HG02870 (cell line): Measurements from ENCODE around the gene ZNF292.

Source experiments
- ATAC-seq: cut with Tn5 transposase; IDR thresholded peaks from one replicate; pipeline ENCODE4 v1.9.1; 2021; ENCODE audit warnings: mild to moderate bottlenecking, moderate library complexity; ENCODE audit not compliant: unreplicated experiment

The ZNF292 gene

DNA sequence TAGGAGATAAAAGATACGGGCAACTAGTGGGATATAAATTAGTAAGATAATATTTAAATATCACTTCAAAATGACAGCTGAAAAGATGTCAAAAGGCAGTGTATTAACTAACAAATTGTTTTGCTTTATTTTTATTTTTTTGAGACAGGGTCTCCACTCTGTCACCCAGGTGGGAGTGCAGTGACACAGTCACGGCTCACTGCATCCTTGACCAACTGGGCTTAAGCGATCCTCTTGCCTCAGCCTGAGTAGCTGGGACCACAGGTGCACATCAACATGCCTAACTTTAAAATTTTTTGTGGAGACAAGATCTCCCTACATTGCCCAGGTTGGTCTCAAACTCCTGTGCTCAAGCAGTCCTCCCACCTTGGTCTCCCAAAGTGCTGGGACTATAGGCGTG is 5.9 kb downstream of the ZNF292 start:
- ATAC-seq, result no peak

GRCh38 chr6:87164004-87164403 is 8.6 kb downstream of the ZNF292 start:
- ATAC-seq, result peak; percentile 66

DNA sequence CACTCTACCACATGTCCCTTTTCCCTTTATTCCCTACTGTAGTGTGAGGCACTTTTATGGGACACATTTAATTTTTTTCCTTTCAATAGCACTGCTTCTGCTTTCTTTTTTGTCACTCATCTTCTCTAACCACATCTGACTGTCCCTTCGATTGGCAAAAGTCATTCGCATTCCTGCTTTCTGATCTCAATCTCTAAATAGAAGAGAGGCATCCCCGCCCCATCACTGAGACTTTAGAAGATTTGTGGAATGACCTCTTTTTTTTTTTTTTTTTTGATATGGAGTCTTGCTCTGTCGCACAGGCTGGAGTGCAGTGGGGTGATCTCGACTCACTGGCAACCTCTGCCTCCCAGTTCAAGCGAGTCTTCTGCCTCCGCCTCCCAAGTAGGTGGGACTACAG is 9.1 kb downstream of the ZNF292 start:
- ATAC-seq, result no peak

- no peak for ATAC-seq
Measured at GRCh38 chr6:87165185-87165584, 9.8 kb downstream of the ZNF292 start.

- no peak for ATAC-seq
Measured at GRCh38 chr6:87171938-87172633, 16.7 kb downstream of the ZNF292 start.

DNA sequence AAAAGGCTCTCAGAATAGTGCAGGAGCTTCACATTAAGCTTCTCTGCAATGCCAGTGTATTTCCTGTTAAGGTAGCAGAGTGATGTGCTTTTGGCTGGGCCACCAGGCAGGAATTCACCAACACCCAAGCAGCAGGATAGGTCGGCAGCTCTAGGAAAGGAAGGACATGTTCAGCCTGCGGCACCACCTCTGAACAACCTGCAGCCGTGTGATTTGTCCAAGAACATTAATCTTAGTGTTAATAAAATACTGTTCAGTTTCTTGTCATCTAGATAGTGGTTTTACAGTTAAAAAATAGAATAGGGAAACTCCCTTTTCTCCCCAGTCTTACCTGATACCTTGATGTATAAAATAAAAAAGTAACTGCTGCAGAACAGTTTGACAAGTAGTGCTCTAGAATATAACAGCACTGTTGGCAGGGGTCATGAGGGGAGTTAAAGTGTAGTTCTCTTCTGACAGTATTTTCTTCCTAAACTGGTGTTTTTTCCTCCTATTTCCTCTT is 18.8 kb downstream of the ZNF292 start:
- no peak for ATAC-seq

DNA sequence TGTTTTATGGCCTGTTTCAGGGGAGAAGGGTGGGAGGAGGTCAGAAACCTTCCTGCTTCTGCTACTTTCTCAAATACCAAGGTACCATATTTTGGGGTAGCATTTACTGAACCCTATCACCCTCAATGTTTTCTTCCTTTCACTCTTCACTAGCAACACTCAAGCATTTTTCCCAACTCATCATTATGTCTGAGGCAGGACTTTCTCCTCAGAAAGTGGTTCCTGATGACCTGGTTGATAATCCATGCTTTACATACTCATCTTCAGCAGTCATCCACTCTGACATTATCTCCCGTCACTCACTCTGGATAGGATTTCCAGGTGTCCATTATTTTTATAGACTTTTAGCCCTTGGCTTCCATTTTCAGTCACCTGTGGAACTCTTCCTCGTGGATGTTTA is 21.1 kb downstream of the ZNF292 start:
- no peak for ATAC-seq

- ATAC-seq, result no peak
Measured at GRCh38 chr6:87180105-87180728, 24.9 kb downstream of the ZNF292 start.

DNA sequence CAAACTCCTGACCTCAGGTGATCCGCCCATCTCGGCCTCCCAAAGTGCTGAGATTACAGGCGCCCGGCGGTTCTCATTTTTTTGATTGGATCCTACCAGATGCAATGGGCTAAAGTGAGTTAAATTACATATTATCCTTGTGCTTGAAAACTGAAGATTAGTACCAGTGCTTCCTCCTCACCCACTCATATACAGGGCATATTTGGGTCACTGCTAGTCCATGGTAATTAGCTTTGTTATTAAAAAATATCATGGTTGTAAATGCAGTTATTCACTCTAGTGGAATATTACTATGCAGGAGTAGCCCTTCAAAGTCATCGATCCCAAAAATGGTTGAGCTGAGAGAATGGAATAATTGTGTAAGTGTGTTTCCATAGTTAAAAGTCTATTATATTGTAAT is 26.5 kb downstream of the ZNF292 start:
- ATAC-seq, result no peak

- peak; percentile 79 for ATAC-seq
Measured at GRCh38 chr6:87182321-87182720, 27.0 kb downstream of the ZNF292 start.

- no peak for ATAC-seq
Measured at GRCh38 chr6:87182940-87183339, 27.6 kb downstream of the ZNF292 start.

DNA sequence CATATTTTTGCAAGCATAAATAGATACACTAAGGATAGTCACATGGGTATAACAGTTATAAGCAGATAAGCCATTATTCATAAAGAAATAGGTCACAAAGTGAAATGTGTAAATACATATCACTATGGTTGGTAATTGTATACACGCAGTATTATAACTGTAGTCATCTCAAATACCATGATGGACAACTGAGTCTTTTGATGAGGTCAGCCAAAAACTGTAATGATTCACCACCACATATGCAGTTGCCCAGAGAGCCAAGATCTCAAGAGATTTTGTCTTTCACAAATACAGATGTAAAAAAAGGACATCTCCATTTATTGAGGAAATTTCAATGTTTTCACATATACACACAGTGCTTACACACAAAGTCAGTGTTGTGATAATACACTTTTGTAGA is 28.3 kb downstream of the ZNF292 start:
- ATAC-seq, result no peak

DNA sequence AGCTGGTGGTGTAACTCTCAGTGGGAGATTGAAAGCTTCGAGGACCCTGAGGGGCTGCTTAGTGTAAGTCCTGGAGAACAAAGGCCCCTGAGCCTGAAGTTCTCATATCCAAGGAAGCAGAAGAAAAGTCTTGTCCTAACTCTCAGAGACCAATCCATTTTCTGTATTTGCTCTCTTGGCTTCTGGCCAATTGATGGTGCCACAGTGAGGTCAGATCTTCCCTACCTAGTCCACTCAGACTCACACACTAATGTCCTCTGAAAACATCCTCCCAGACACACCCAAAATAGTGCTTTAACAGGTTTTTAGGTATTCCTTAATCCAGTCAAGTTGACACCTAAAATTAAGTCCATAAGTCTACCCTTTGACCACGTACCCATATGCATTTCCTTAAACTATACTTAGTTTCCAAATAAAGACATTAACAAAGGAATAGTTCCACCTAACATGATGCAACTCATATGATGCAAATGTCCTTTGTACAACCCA is 29.4 kb downstream of the ZNF292 start:
- ATAC-seq, result no peak

DNA sequence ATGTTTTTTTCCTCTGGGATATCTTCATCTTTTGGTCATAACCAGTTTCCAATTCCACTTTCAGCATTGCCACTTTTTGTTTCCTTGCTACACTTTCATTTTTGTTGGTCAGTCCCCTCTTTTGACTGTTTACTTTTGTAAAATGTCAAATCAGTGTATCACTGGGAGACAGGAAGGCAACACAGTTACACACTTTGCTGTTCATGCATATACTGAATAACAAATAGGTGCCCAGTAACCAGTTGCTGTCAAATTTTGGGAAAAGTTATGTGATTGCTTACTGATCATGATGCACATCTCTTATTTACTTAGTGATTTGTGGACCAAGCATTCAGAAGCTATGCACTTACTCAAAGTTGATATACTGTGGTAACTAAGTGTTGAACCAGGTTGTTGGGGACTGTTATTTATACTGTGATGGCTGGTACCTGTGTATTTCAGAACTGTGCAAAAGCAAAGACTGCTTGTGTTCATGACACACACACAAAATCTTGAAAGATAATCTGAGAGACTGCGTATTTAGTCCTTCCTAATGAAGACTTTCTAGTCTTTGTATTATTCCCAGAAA is 41.0 kb downstream of the ZNF292 start:
- no peak for ATAC-seq

DNA sequence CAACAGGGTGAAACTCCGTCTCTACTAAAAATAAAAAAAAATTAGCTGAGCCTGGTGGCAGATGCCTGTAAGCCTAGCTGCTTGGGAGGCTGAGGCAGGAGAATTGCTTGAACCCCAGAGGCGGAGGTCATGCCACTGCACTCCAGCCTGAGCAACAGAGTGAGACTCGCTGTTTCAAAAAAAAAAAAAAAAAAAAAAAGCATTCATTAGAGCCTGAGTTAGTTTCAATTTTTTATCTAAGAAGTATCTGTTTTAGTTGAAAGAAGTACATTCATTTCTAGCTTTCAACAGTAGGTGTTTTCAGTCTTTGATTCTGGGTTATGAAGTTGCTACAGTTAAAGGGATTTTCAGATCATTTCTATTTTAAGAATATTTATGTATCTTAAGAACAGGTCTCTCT is 42.2 kb downstream of the ZNF292 start:
- ATAC-seq, result peak; percentile 79

DNA sequence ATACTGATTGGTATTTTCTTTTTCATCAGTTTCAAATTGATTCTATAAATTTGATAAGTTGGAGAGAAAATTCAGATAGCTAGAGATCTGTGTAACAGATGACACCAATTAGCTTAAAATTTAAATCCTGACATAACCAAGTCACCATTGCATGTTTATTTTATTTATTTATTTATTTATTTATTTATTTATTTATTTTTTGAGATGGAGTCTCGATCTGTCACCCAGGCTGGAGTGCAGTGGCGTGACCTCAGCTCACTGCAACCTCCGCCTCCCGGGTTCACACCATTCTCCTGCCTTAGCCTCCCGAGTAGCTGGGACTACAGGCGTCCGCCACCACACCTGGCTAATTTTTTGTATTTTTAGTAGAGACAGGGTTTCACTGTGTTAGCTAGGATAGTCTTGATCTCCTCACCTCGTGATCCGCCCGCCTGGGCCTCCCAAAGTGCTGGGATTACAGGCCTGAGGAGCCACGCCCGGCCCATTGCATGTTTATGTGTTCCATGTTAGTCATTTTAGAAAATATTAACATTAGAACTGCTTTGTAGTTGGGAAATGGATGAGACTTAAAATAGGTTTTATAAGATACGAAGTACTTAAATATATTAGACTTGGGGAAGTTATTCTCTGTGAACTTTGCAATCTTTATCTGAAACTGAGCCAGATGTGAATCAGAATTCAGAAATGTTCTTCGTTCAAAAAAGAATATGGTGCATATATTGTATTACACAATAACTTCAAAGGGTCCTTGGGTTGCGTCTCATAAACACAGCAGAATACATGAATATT is 42.9 kb downstream of the ZNF292 start:
- peak; percentile 3 for ATAC-seq

DNA sequence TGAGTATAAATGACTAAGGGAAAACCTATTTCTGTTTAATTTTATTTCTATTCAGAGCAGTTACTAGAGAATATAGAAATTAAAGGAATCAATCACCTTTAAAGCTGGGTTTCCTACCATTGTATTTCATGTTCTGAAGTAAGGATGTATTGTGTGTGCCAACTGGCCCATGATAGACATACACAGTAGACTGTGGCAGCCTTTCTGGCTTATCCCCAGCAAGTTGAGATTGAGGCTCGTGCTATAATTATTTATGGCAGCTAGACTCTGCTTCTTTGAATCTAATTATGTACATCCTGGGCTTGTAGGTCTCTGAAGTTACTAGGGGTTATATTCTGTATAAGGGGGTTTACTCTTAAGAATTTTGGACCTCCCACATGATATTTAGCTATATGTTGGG is 44.4 kb downstream of the ZNF292 start:
- ATAC-seq, result no peak

DNA sequence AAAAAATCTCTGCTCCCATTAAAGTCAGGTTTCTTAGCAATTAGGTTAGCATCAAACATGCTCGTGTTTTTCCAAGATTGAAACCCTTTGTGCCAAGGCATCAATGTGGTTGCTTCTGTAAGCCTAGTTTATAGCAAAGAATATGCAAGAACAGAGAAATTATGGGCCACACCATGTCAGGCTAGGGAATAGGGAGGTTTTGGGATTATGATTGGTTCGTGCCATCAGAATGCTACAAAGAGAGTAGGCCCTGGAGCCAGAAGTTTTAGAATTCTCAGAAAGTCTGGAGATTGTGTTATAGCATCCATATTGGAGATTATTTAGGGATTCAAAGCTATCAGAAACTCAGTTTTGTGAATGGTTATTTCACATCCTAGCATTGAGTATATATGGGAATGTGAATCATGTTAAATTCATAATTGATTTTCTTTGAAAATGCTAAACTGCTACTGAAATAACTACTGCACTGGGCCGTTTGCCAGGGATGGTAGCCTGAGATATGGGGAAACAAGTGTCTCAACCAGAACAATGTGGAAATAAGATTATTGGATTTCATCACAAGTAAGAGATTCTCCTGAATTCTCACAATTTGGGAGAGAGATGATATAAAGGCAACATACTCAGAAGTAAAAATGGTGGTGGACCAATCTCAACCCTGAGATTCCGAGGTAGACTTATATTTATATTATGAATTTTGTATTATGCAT is 45.3 kb downstream of the ZNF292 start:
- ATAC-seq, result no peak

DNA sequence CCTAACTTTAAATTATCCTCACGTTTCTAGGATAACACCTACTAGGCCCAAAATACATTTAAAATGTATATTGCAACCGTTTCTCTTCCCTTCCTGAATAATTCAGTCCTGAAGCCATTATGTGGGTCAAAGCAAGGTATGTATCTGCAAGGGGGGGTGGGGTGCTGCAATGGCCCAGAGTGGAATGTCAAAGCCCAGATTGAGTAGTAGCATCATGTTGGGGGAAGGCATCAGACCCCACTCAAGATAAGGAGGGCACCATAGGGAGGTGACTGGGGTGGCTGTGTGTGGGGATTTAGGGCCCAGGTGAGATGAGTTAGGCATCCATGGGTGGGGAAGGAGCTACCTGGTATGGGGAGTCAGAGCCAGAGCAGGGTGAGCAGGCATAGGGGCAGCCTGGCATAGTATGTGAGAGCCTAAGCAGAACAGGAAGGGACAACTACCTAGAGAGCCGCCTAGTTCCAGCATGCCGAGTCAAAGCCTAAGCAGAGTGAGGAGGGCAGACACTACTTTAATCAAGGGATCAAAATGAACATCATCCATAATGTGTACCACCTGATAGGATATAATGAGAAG is 48.2 kb downstream of the ZNF292 start:
- no peak for ATAC-seq

DNA sequence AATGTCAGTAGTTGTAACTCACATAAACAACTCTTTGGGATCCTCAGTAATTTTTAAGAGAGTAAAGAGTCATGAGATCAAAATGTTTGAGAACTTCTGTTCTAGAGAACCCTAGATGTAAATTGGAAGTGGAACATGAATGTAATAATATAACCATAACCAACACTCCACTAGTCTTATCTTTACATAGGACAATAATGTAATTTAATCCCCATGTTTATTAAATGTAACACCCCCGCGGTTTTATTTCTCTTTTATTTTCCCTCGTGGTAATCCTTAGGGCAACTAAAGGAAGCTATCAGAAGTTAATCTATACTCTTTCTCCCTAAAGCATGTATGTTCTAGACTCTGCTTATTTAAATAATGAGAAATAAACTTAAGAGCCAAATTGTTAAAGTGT is 54.4 kb downstream of the ZNF292 start:
- ATAC-seq, result no peak
